ENCODE measurements around the gene RAB36.

The RAB36 gene

GRCh38 chr22:23168391-23169042 lies 23.2 kb downstream of the RAB36 start:
- DNase-seq, result no peak
- in situ Hi-C loops (cut with HindIII; ENCODE audit: low pct_ligation_motif_present, low pct_unique_long_range_greater_than_20kb, low sequenced_read_pairs), result no loop called here

GRCh38 chr22:23169043-23169406 lies 23.7 kb downstream of the RAB36 start:
- no peak for DNase-seq
- in situ Hi-C loops (cut with HindIII; ENCODE audit: low pct_ligation_motif_present, low pct_unique_long_range_greater_than_20kb, low sequenced_read_pairs), result no loop called here

DNA sequence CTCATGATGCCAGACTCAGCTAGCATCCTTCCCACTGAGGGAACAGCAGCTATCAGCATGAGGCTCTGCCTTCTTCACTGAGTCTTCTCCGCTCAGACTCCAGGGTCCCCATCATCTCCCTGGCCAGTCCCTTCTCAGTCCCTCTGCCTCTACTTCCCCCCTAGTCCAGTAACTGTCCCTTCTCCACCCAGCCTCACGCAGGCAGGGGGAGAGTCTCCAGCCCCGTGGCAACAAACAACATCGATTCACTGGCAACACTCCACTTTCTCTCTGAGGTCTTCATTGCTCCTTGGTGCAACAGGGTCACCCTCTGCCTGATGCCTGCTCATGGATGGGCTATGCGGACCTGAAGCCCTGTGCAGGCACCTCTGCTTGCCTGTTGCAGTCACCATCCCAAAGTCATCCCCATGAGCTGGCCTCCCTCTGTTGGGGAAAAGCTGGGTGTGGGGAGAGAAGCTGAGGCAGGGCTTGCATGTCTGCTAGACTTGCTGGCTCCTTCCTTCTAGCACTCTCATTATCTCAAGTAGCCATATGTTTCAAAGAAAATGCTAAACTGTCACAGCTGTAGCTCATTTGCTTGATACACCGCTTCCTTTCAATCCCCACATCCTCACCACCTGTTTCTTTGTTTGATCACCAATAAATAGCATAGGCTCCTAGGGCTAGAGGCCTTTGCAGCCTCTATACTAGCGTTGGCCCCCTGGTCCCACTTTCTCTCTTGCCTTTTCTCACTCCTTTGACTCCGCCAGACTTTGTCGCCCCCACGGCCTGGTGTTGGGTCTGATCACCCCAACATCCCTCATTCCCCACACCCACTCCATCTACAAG lies 30.8 kb downstream of the RAB36 start:
- no peak for DNase-seq
- in situ Hi-C loops (cut with HindIII; ENCODE audit: low pct_ligation_motif_present, low pct_unique_long_range_greater_than_20kb, low sequenced_read_pairs), result no loop called here

DNA sequence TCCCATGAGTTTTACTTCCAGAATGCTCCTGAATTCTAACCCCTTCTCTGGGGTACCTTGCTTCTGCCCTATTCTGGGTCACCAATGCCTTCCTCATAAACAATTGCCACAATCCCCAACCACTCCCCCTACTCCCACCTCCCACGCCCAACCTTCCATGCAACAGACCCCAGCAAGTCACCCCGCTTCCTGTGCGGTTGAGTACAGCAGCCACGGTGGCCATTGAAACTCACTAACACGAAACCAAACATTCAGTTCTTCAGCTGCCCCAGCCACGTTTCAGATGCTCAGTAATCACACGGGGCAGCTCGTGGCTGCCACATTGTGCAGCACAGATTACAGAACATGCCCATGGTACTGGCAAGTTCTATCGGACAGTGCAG lies 31.4 kb downstream of the RAB36 start:
- in situ Hi-C loops (cut with HindIII; ENCODE audit: low pct_ligation_motif_present, low pct_unique_long_range_greater_than_20kb, low sequenced_read_pairs), result no loop called here
- no peak for DNase-seq

DNA sequence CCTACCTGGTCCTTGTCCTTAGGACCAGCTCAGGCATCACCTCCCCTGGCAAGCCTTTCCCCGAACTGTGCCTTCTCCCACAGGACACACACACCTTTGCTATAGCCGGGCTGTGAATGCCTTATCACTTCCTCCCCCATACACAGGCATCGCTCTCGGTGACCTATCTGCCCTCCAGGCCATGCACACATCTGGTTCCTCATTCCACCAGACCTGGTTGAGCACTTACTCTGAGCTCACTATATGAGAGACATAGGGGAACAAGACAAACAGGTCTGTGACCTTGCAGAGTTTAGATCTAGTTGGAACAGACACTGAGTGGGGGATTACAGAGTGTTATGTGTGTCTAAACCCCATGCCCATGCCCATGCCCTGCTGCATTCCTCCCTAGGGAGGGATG lies 31.9 kb downstream of the RAB36 start:
- in situ Hi-C loops (cut with HindIII; ENCODE audit: low pct_ligation_motif_present, low pct_unique_long_range_greater_than_20kb, low sequenced_read_pairs), result no loop called here
- no peak for DNase-seq

GRCh38 chr22:23178512-23179254 lies 33.4 kb downstream of the RAB36 start:
- DNase-seq, result peak; percentile 54
- in situ Hi-C loops (cut with HindIII; ENCODE audit: low pct_ligation_motif_present, low pct_unique_long_range_greater_than_20kb, low sequenced_read_pairs), result no loop called here

- in situ Hi-C loops (cut with HindIII; ENCODE audit: low pct_ligation_motif_present, low pct_unique_long_range_greater_than_20kb, low sequenced_read_pairs), result no loop called here
- no peak for DNase-seq
Observed at GRCh38 chr22:23179381-23180299, 34.4 kb downstream of the RAB36 start.

- DNase-seq, result peak; percentile 69
- in situ Hi-C loops (cut with HindIII; ENCODE audit: low pct_ligation_motif_present, low pct_unique_long_range_greater_than_20kb, low sequenced_read_pairs), result no loop called here
Observed at GRCh38 chr22:23180301-23180892, 35.1 kb downstream of the RAB36 start, which contains the start of gene BCR. Gene BCR, plus strand, starts transcription at chr22:23180509. Its CDS starts 452 bp downstream, at chr22:23180961.

DNA sequence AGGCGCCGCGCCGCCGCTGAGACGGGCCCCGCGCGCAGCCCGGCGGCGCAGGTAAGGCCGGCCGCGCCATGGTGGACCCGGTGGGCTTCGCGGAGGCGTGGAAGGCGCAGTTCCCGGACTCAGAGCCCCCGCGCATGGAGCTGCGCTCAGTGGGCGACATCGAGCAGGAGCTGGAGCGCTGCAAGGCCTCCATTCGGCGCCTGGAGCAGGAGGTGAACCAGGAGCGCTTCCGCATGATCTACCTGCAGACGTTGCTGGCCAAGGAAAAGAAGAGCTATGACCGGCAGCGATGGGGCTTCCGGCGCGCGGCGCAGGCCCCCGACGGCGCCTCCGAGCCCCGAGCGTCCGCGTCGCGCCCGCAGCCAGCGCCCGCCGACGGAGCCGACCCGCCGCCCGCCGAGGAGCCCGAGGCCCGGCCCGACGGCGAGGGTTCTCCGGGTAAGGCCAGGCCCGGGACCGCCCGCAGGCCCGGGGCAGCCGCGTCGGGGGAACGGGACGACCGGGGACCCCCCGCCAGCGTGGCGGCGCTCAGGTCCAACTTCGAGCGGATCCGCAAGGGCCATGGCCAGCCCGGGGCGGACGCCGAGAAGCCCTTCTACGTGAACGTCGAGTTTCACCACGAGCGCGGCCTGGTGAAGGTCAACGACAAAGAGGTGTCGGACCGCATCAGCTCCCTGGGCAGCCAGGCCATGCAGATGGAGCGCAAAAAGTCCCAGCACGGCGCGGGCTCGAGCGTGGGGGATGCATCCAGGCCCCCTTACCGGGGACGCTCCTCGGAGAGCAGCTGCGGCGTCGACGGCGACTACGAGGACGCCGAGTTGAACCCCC lies 35.8 kb downstream of the RAB36 start:
- peak; percentile 16 for DNase-seq
- in situ Hi-C loops (cut with HindIII; ENCODE audit: low pct_ligation_motif_present, low pct_unique_long_range_greater_than_20kb, low sequenced_read_pairs), result no loop called here

DNA sequence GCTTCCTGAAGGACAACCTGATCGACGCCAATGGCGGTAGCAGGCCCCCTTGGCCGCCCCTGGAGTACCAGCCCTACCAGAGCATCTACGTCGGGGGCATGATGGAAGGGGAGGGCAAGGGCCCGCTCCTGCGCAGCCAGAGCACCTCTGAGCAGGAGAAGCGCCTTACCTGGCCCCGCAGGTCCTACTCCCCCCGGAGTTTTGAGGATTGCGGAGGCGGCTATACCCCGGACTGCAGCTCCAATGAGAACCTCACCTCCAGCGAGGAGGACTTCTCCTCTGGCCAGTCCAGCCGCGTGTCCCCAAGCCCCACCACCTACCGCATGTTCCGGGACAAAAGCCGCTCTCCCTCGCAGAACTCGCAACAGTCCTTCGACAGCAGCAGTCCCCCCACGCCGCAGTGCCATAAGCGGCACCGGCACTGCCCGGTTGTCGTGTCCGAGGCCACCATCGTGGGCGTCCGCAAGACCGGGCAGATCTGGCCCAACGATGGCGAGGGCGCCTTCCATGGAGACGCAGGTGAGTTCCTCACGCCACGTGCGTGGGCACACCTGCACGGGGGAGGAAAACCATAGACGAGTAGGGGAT lies 36.5 kb downstream of the RAB36 start:
- DNase-seq, result no peak
- in situ Hi-C loops (cut with HindIII; ENCODE audit: low pct_ligation_motif_present, low pct_unique_long_range_greater_than_20kb, low sequenced_read_pairs), result no loop called here

DNA sequence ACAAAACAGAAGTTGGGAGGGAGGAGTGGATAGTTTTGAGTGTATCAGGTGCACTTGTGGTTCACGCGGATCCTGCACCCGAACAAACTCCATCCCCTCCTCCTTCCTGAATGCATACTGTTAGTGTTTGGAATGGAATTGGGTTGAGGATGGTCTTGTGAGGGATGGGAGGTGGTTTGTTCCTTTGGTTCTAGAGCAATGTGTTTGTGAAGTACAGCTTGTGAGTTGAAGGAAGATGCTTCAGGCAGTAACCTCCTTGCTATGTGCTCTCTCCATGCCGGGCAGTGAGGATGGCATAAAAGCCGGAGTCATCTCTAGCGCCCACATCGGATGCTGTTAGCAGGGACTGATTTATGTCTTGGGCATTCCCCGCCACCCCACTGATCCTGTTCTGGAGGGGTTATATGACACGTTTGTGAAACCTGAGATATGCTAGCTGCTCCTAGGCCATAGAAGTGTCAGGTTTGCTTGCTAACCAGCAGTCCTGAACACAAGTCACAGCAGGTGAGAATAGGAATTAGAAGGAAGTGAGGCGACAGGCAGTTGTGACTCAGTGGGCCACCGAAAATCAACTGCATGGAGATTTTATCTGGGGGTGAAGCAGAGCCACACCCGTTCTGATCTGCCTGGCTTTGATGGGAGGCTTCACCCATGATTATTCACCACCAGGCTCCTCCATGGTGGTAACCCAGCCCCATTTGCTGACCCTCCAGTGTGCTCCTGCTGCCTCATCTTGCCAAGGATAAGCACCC lies 37.2 kb downstream of the RAB36 start:
- in situ Hi-C loops (cut with HindIII; ENCODE audit: low pct_ligation_motif_present, low pct_unique_long_range_greater_than_20kb, low sequenced_read_pairs), result no loop called here

DNA sequence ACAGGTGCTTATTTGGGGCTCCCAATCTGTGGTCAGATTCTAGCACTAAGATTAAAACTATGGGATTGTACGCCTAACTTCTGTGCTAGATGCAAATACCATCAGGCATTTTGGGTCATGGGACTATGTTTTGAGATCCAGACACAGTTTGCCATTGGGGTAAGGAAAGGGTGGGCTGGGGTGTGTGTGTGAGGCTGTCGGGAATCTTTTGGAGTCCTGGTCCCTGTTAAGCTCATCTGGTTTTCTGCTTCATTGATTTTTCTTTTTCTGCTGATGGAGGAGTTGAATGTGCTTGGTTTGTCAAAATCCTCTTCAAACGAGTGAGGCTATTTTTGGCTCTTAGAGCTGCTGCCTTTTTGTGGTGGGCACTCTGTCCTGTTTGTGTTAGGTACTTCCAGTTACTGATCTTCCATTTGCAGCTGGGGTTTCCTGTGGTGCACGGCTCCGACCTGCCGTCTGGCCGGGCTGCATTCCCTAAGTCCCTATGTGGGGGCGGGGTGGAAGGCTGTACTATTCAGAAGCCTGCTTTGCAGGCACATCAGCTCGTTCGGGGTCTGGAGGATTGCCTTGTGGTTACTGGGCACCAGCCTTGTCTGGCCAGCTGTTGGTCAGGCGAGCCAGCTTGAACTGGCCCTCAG lies 37.9 kb downstream of the RAB36 start:
- in situ Hi-C loops (cut with HindIII; ENCODE audit: low pct_ligation_motif_present, low pct_unique_long_range_greater_than_20kb, low sequenced_read_pairs), result no loop called here
- peak; percentile 19 for DNase-seq

More for the DNA sequence above, 37.2 kb downstream of the RAB36 start:
- DNase-seq, result peak; percentile 3

GRCh38 chr22:23184100-23184763 lies 39.0 kb downstream of the RAB36 start:
- in situ Hi-C loops (cut with HindIII; ENCODE audit: low pct_ligation_motif_present, low pct_unique_long_range_greater_than_20kb, low sequenced_read_pairs), result no loop called here
- no peak for DNase-seq

DNA sequence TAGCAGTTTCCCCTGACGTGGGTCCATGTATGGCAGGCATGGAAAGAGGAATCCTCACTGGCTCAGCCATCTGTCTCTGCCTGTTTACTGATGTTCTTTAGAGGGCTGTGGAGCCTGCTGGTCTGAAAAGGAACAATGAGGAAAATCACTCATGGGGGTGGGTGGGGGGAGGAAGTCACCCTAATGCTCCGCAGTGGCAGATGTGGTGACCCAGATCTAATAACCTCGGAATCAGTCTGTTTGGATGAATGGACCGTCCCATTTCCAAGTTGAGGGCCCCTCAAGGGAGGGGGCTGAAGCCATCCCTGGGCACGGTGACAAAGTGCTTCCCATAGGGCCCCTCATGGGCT lies 39.5 kb downstream of the RAB36 start:
- in situ Hi-C loops (cut with HindIII; ENCODE audit: low pct_ligation_motif_present, low pct_unique_long_range_greater_than_20kb, low sequenced_read_pairs), result no loop called here

GRCh38 chr22:23187211-23187610 lies 41.9 kb downstream of the RAB36 start:
- in situ Hi-C loops (cut with HindIII; ENCODE audit: low pct_ligation_motif_present, low pct_unique_long_range_greater_than_20kb, low sequenced_read_pairs), result no loop called here
- DNase-seq, result no peak

More for the DNA sequence above, 39.5 kb downstream of the RAB36 start:
- DNase-seq, result no peak
